HG03175 (cell line): ENCODE data around the gene CYSLTR2.
"Not testable (repeated sequence)": the region's sequence is repeated elsewhere in the genome, so short reads cannot be mapped to it uniquely, and the experiment has no call there.

Experiments used
- ATAC-seq: cut with Tn5 transposase; IDR thresholded peaks from one replicate; pipeline ENCODE4 v1.9.1; 2021; ENCODE audit warnings: mild to moderate bottlenecking, moderate library complexity; ENCODE audit not compliant: unreplicated experiment

CYSLTR2 gene

DNA sequence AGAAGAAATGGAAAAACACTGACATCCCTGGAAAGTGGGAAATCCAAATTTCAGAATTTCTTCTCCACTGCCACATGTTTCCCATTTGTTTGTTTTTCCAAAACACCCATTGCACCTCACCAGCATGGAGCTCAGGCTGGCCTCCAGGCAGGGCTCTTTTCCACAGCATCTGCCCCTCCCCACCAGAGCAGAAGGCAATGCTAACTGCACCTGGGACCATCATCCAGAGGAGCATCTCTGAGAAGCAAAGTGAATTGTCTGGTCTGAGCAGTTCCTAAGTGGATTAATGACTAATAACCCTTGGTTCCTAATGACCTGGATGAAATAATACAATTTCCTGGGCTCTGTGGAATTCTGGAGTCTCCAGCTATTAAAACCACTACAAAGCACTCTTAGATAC lies 8.8 kb upstream of the CYSLTR2 start:
- ATAC-seq, result no peak

GRCh38 chr13:48645845-48646244 lies 7.9 kb upstream of the CYSLTR2 start:
- no peak for ATAC-seq

- no peak for ATAC-seq
Observed at GRCh38 chr13:48646791-48647190, 6.9 kb upstream of the CYSLTR2 start.

DNA sequence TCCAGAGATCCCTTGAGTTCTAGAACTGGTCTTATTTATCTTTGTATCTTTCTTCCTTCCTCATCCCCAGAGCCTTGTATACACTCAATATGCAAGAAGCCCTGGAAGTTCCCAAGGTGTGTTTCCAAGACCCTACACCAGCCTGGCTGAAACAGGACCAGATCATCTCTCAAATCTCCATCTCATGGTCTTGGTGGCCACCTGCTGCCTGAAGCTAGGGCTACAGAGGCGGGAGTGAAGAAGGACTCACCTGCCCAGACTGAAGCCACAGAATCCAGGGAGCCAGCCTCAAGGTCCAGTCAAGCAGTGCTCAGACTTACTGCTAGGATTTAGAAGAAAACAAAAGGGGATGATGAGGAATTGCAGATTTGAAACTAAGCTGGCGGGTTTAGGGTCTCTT lies 6.1 kb upstream of the CYSLTR2 start:
- ATAC-seq, result no peak

DNA sequence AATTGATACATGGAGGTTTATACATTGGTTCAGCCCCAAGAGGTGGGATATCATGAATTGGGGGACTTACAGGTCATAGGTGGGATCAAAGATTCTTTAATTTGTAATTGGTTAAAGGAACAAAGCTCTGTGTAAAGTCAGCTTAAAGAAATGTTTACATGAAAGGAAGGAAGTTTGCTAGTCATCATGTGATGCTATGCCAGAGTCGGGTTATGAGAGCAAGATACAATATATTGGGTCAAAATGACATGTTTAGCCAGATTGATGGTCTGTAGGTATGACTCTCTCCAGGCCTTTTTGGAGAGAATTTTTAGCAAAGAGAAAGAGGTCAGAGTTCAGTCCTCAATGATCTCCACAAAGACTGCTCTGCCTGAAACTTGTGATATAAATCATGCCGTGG lies 5.3 kb upstream of the CYSLTR2 start:
- ATAC-seq, result no peak

- no peak for ATAC-seq
Observed at GRCh38 chr13:48652851-48653471, 768 bp upstream of the CYSLTR2 start.

GRCh38 chr13:48654511-48654910 lies 782 bp downstream of the CYSLTR2 start:
- no peak for ATAC-seq

GRCh38 chr13:48655291-48655690 lies 1.6 kb downstream of the CYSLTR2 start:
- no peak for ATAC-seq

DNA sequence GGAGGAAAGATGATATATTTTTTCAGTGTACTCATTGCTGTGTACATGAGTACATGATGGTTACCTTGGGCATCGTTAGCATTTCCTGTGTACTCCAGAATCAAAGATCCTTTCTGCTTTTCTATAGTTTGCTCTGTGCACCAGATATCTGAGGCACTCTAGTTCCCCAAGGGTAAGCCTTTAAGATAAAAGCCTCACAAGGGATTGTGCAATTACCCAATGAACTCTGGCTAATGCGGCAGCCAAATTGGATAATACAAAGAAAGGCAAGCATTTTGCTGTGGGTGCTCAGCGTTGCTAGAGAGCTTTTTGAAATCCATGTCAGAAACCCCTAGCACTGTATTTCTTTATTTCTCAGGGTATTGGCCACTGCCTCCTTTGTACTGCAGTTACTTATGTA lies 2.9 kb downstream of the CYSLTR2 start:
- no peak for ATAC-seq

- peak; percentile 54 for ATAC-seq
Observed at GRCh38 chr13:48660361-48661076, 6.8 kb downstream of the CYSLTR2 start.

DNA sequence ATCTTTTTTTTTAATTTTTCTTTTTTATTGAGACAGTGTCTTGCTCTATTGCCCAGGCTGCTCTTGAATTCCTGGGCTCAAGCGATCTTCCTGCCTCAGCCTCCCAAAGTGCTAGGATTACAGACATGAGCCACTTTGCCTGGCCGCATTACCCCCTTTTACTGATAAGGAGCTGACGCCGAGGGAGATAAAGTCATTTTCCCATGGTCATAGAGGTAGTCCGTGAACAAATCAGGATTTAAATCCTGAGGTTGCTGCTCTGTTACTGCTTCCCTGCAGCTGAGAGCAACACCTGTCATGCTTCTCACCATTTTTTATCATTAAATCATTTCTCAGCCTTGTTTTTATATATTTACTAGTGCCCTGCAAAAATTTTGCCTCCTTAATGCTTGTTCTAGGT lies 7.4 kb downstream of the CYSLTR2 start:
- no peak for ATAC-seq

DNA sequence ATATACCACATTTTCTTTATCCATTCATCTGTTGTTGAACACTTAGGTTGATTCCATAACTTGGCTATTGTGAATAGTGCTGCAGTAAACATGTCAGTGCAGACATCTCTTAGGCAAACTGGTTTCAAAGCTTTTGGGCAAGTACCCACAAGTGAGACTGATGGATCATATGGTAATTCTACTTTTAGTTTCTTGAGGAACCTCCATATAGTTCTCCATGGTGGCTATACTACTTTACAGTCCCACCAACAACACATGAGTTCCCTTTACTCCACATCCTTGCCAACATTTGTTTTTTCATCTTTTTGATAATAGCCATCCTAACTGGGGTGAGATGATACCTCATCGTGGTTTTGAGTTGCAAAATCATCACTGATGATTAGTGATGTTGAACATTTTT lies 8.5 kb downstream of the CYSLTR2 start:
- ATAC-seq, result no peak

GRCh38 chr13:48667136-48667535 lies 13.4 kb downstream of the CYSLTR2 start:
- ATAC-seq, result no peak

GRCh38 chr13:48671421-48671820 lies 17.7 kb downstream of the CYSLTR2 start:
- not testable (repeated sequence) for ATAC-seq

DNA sequence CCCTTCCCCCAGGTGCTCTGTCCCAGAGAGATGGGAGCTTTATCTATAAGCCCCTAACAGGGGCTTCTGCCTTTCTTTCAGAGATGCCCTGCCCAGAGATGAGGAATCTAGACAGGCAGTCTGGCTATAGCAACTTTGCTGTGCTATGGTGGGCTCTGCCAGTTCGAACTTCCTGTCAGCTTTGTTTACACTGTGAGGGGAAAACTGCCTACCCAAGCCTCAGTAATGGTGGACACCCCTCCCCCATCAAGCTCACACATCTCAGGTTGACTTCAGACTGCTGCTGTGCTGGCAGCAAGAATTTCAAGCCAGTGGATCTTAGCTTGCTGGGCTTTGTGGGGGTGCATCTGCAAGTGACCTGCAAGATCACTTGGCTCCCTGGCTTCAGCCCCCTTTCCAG lies 21.5 kb downstream of the CYSLTR2 start:
- ATAC-seq, result no peak

- ATAC-seq, result no peak
Observed at GRCh38 chr13:48678316-48678715, 24.6 kb downstream of the CYSLTR2 start.

- no peak for ATAC-seq
Observed at GRCh38 chr13:48679941-48680680, 26.4 kb downstream of the CYSLTR2 start.

- no peak for ATAC-seq
Observed at GRCh38 chr13:48680756-48681392, 27.1 kb downstream of the CYSLTR2 start.

- ATAC-seq, result no peak
Observed at GRCh38 chr13:48681905-48682304, 28.2 kb downstream of the CYSLTR2 start.

DNA sequence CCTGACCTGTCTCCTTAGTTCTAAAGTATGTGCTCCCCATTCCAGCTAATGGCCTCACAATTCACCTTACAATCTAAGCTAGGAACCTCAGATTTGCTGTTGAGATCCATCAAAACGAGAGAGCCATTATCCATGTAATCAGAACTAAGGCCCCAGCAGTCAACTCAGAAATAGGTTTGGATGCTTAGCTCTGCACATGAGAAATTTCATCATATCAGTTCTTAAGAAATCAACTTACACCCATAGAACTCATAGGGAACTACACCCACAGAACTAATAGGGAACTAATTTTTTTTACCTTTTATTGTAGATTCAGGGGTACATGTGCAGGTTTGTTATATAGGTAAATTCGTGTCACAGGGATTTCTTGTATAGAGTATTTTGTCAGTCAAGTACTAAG lies 28.7 kb downstream of the CYSLTR2 start:
- ATAC-seq, result no peak

DNA sequence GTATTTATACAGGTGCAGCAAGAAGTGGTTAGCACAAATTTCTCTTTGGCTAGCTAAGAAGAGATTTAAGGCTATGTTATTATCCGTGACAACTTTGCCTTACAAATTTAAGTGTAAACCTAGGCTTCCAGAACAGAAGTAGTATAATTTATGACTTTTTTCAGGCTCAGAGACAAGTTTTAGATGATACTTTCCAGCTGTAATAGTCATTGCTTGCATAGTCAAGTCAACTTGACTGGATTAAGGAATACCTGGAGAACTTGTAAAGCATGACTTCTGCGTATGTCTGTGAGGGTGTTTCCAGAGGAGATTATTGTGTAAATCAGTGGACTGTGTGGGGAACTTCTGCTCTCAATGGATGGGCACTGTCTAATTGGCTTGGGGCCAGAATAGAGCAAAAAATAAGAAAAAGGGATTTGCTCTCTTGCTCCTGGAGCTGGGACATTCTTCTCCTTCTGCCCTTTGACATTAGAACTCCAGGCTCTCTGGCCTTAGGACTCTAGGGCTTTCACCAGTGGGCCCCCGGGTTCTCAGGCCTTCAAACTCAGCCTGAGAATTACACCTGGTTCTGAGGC lies 33.0 kb downstream of the CYSLTR2 start:
- ATAC-seq, result no peak
